AG04449 (cell line): ENCODE results near the gene FANCC.

Experiments
- CTCF ChIA-PET: fragments of 350-600 bp; formaldehyde crosslinking; extraction: SDS; loops from one replicate; lab custom pipeline; 2021; ENCODE audit warnings: antibody characterized with exemption; lab: Yijun Ruan, JAX
- POLR2A ChIA-PET: fragments of 400-600, 350-600 bp; formaldehyde crosslinking; extraction: SDS; loops from one replicate; lab custom pipeline; 2020; ENCODE audit warnings: antibody characterized with exemption, inconsistent platforms; lab: Yijun Ruan, JAX
- DNase-seq: peaks from one replicate; pipeline ENCODE4 v3.0.0-alpha.2; 2010; ENCODE audit warnings: low read depth, low spot score
- H3K4me3 ChIP-seq: 2 replicates; pipeline ENCODE4 v1.5.1; 2011; ENCODE audit warnings: low read depth, mild to moderate bottlenecking, control low read depth, low read length
- TF ChIP-seq, protein P1 (sequence below): IDR thresholded peaks from one replicate; pipeline ENCODE4 v1.5.1; 2011; ENCODE audit warnings: mild to moderate bottlenecking, moderate library complexity, low read length, control low read depth, inconsistent platforms; ENCODE audit not compliant: insufficient read depth; ENCODE audit errors: missing control alignments

FANCC gene

DNA sequence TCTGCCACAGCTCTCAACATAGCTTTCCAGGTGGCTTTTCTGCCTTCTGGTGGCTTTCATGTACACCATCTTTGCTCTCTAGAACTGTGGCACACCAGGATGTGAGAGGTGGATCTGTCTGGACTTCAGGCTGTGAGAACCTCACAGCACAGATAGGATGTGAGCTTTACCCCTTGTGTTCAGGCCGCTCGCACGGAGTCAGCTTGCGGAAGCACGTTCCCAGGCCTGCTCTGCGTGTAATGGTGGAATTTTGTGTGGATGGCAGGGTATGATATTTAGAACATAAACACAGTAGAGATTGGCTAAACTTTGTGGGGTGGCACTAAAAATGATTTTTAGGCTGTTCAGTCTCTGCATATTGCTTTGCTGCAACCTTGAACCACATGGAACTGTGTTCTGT, 250.5 kb downstream of the FANCC start:
- ChIA-PET POLR2A (interaction anchor here (1.3 kb wide), 1 partner anchor 10 kb away, joined by 3 read pairs; no protein-coding TSS in a partner anchor), CTCF (interaction anchor here (0.8 to 1.8 kb wide), 4 partner anchors 9 to 101 kb away, joined by 3 to 4 read pairs (median 4); no protein-coding TSS in a partner anchor)
- DNase-seq, result no peak
- TF ChIP-seq, protein P1, sequence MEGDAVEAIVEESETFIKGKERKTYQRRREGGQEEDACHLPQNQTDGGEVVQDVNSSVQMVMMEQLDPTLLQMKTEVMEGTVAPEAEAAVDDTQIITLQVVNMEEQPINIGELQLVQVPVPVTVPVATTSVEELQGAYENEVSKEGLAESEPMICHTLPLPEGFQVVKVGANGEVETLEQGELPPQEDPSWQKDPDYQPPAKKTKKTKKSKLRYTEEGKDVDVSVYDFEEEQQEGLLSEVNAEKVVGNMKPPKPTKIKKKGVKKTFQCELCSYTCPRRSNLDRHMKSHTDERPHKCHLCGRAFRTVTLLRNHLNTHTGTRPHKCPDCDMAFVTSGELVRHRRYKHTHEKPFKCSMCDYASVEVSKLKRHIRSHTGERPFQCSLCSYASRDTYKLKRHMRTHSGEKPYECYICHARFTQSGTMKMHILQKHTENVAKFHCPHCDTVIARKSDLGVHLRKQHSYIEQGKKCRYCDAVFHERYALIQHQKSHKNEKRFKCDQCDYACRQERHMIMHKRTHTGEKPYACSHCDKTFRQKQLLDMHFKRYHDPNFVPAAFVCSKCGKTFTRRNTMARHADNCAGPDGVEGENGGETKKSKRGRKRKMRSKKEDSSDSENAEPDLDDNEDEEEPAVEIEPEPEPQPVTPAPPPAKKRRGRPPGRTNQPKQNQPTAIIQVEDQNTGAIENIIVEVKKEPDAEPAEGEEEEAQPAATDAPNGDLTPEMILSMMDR, result no peak
- no peak overlapping the region for H3K4me3 ChIP-seq

DNA sequence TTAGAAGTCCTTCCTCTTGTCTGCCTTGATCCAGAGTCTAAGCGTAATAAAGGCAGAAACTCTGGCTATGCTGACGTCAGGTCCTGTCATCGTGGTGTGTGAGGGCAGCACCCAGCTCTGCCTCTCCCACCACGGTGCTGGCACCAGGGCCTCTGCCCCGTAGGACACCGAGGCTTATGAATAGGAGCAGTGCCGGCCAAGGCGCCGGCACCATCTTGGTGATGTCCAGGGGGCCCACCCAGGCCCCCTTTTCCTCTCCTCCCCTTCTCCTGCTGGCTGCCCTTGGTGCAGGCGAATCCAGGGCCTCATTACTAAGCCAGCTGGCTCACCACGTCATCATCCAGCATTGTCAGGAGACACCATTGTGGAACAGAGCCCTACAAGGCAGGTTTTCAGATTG, 252.3 kb downstream of the FANCC start:
- DNase-seq, result no peak
- no peak overlapping the region for H3K4me3 ChIP-seq
- TF ChIP-seq, protein P1, result no peak
- CTCF ChIA-PET, result interaction anchor here (1.0 kb wide), 1 partner anchor 376 kb away, joined by 3 read pairs; no protein-coding TSS in a partner anchor
- POLR2A ChIA-PET, result no interaction called here

DNA sequence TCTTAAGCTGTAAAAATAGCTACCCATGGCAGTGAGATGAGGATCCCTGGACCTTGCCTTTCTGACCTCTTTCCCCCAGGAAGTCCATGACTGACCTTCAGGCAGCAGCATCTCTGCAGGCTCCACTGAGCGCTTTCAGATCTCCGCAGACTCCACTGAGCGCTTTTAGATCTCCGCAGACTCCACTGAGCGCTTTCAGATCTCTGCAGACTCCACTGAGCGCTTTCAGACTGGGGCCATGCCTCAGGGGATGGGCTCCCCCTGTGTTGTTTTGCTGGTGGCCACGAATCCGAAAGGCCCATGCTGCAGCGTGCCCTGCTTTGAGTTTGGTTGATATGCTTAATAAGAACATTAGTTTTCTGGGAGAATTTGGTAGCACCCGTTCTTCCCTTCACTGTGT, 254.2 kb downstream of the FANCC start:
- no peak overlapping the region for H3K4me3 ChIP-seq
- TF ChIP-seq, protein P1, result no peak
- POLR2A ChIA-PET, result interaction anchor here (0.7 kb wide), 1 partner anchor 412 kb away, joined by 3 read pairs; no protein-coding TSS in a partner anchor
- DNase-seq, result no peak
- CTCF ChIA-PET, result interaction anchor here (0.7 to 1.5 kb wide), 3 partner anchors 9 to 395 kb away, joined by 3 to 5 read pairs (median 3); no protein-coding TSS in a partner anchor

DNA sequence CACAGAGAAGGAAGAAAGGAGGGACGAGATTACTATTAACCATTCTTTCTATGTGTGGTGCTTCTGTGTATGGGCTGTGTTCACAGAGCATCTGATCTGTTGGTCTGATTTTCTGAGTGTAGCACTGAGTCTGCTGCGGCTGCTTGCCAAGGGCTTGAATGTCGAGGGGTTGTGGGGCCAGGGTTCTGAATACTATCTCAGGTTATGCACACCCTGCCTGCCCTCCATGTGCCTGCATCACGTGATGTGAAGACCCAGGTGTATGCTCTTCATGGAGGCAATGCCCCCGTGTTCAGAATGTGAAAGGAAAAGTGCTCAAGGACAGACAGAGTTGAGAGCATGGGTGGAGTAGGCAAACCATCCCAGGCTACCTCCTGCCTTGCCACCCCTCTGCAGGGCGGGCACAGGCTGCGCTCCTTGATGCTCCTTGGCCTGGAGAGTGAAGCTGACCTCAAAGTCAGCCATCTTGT, 254.9 kb downstream of the FANCC start:
- TF ChIP-seq, protein P1, result no peak
- ChIA-PET CTCF (interaction anchor here (0.7 to 1.2 kb wide), 2 partner anchors 10 to 25 kb away, joined by 3 read pairs; no protein-coding TSS in a partner anchor), POLR2A (no interaction called here)
- DNase-seq, result no peak
- no peak overlapping the region for H3K4me3 ChIP-seq

GRCh38 chr9:95061916-95062595, 255.5 kb downstream of the FANCC start:
- CTCF ChIA-PET, result interaction anchor here (0.6 to 1.3 kb wide), 5 partner anchors 11 to 380 kb away, joined by 3 to 4 read pairs (median 3); no protein-coding TSS in a partner anchor
- DNase-seq, result no peak
- TF ChIP-seq, protein P1, result no peak
- H3K4me3 ChIP-seq, result no peak overlapping the region
- POLR2A ChIA-PET, result no interaction called here

GRCh38 chr9:95060916-95061315, 256.6 kb downstream of the FANCC start:
- no peak for DNase-seq
- CTCF ChIA-PET, result interaction anchor here (0.6 to 1.3 kb wide), 4 partner anchors 12 to 392 kb away, joined by 3 to 4 read pairs (median 4); no protein-coding TSS in a partner anchor
- no peak overlapping the region for H3K4me3 ChIP-seq
- POLR2A ChIA-PET, result interaction anchor here (0.6 kb wide), 1 partner anchor 10 kb away, joined by 7 read pairs; no protein-coding TSS in a partner anchor
- TF ChIP-seq, protein P1, result no peak
